Nephron progenitor cell (in vitro differentiated cells): ENCODE measurements around the gene CMTM6.
"Not testable (repeated sequence)": the region's sequence is repeated elsewhere in the genome, so short reads cannot be mapped to it uniquely, and the experiment has no call there.

Experiments used
- DNase-seq: peaks from one replicate; pipeline ENCODE4 v3.0.0; 2021
- H3K27ac Mint-ChIP-seq: 2 replicates; pipeline ENCODE4 v1.8.0; 2021; ENCODE audit warnings: mild to moderate bottlenecking, moderate library complexity, mixed read lengths
- H3K27me3 Mint-ChIP-seq: 2 replicates; pipeline ENCODE4 v1.8.0; 2021; ENCODE audit warnings: mild to moderate bottlenecking, low read depth, mixed read lengths; ENCODE audit not compliant: poor library complexity
- H3K36me3 Mint-ChIP-seq: 2 replicates; pipeline ENCODE4 v1.8.0; 2021; ENCODE audit warnings: low read depth, mixed read lengths
- H3K4me1 Mint-ChIP-seq: 2 replicates; pipeline ENCODE4 v1.8.0; 2021; ENCODE audit warnings: mixed read lengths
- H3K4me3 Mint-ChIP-seq: 2 replicates; pipeline ENCODE4 v1.8.0; 2021; ENCODE audit warnings: mild to moderate bottlenecking, moderate library complexity, mixed read lengths
- H3K9me3 Mint-ChIP-seq: 2 replicates; pipeline ENCODE4 v1.8.0; 2021; ENCODE audit warnings: mild to moderate bottlenecking, moderate library complexity, mixed read lengths
- TF ChIP-seq, protein P1 (sequence below): fragments of 200-600 bp; sonication (generic); IDR thresholded peaks from 2 replicates; pipeline ENCODE4 v1.5.0; 2021; ENCODE audit warnings: antibody characterized with exemption

The CMTM6 gene

DNA sequence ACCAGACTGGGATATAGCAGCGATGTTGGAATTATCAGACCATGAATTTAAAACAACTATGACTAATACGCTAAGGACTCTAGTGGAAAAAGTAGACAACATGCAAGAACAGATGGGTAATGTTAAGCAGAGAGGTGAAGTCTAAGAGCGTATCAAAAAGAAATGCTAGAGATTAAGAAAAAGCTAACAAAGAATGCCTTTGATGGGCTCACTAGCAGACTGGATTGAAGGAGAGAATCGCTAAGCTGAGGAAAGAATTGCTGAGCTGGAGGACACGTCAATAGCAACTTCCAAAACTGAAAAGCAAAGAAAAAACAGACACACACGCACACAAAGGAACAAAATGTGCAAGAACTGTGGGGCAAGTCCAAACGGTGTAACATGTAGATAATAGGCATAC is 20.0 kb upstream of the CMTM6 start:
- peaks cover 6% of the 10 kb centered on the region for H3K9me3 Mint-ChIP-seq
- H3K36me3 Mint-ChIP-seq = peaks cover 78% of the 10 kb centered on the region
- no peak overlapping the region for H3K4me3 Mint-ChIP-seq
- no peak overlapping the region for H3K27ac Mint-ChIP-seq
- DNase-seq = no peak
- H3K27me3 Mint-ChIP-seq = peaks cover 7% of the 10 kb centered on the region
- H3K4me1 Mint-ChIP-seq = no peaks in the 10 kb centered on the region
- TF ChIP-seq, protein P1, sequence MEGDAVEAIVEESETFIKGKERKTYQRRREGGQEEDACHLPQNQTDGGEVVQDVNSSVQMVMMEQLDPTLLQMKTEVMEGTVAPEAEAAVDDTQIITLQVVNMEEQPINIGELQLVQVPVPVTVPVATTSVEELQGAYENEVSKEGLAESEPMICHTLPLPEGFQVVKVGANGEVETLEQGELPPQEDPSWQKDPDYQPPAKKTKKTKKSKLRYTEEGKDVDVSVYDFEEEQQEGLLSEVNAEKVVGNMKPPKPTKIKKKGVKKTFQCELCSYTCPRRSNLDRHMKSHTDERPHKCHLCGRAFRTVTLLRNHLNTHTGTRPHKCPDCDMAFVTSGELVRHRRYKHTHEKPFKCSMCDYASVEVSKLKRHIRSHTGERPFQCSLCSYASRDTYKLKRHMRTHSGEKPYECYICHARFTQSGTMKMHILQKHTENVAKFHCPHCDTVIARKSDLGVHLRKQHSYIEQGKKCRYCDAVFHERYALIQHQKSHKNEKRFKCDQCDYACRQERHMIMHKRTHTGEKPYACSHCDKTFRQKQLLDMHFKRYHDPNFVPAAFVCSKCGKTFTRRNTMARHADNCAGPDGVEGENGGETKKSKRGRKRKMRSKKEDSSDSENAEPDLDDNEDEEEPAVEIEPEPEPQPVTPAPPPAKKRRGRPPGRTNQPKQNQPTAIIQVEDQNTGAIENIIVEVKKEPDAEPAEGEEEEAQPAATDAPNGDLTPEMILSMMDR = no peak

DNA sequence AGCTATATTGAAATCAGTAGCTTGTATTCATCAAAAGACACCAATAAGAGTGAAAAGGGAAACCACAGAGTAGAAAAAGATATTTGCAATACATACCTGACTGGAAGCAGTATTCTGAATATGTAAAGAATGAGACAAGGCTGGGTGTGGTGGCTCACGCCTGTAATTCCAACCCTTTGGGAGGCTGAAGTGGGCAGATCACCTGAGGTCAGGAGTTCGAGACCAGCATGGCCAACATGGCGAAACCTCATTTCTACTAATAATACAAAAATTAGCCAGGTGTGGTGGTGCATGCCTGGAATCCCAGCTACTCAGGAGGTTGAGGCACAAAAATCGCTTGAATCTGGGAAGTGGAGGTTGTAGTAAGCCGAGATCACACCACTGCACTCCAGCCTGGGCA is 16.3 kb upstream of the CMTM6 start:
- H3K27me3 Mint-ChIP-seq, H3K4me1 Mint-ChIP-seq, DNase-seq, H3K27ac Mint-ChIP-seq, H3K4me3 Mint-ChIP-seq, H3K9me3 Mint-ChIP-seq: not testable (repeated sequence)
- H3K36me3 Mint-ChIP-seq = peaks cover 47% of the 10 kb centered on the region

DNA sequence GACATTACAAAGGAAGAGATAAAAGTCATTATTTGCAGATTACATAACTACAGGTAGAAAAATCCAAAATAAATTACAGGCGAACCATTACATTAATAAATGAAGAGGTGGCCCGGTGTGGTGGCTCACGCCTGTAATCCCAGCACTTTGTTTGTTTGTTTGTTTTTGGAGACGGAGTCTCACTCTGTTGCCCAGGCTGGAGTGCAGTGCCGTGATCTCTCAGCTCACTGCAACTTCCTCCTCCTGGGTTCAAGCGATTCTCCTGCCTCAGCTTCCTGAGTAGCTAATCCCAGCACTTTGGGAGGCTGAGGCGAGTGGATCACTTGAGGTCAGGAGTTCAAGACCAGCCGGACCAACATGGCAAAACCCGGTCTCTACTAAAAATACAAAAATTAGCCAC is 14.1 kb upstream of the CMTM6 start:
- H3K27me3 Mint-ChIP-seq, H3K9me3 Mint-ChIP-seq, DNase-seq, H3K4me3 Mint-ChIP-seq, H3K4me1 Mint-ChIP-seq: not testable (repeated sequence)
- peak overlapping the region; percentile 48 for H3K27ac Mint-ChIP-seq
- H3K36me3 Mint-ChIP-seq = peaks cover 27% of the 10 kb centered on the region

DNA sequence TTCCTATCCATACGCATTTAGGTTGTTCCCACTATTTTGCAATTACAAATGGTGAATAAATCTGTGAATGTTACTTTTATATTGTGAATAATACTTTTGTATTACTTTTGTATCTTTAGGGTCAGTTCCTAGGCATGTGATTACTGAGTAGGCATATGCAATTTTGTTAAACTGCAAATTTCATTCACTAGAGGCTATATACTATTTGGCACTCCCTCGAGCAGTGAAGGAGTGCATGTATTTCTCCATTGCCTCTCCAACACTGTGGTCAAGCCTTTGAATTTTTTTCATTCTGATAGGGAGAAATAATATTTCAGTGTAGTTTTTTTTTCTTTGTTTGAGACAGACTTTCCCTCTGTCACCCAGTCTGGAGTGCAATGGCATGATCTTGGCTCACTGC is 8.4 kb upstream of the CMTM6 start:
- Mint-ChIP-seq H3K36me3 (no peaks in the 10 kb centered on the region), H3K27me3 (no peaks in the 10 kb centered on the region), H3K4me1 (no peaks in the 10 kb centered on the region), H3K4me3 (no peak overlapping the region), H3K27ac (no peak overlapping the region), H3K9me3 (no peaks in the 10 kb centered on the region)
- no peak for DNase-seq
- TF ChIP-seq, protein P1 = no peak

DNA sequence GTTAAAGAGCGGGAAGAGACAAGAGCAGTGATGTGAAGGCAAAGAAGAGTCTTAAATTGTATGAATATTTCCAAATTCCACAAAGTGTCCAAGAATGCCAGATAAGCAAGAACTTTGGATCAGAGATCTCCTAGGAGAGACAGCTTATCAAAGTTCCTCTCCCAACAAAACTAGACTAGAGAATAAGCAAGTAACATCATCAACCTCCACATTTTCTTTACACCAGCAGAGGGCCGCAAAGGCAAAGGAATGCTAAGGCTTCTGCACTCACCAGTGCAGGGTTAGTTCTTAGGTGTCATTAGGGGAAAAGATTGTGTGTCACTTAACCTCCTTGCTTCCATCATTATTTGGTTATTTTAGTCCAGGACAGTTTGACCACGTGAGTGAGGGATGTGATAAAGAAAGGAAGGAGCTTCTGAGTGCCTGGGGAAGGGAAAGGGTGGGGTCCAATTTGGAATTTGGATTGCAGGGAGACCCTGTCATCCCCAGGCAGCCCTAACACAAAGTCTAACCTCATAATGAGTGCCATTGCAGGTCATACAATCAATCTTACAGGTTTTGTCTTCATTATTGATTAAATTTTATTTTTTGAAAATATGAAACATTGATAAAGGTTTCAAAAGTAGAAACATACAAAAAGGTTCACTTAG is 7.5 kb upstream of the CMTM6 start:
- no peaks in the 10 kb centered on the region for H3K4me1 Mint-ChIP-seq
- peak; percentile 61 for DNase-seq
- no peak overlapping the region for H3K27ac Mint-ChIP-seq
- H3K9me3 Mint-ChIP-seq = no peaks in the 10 kb centered on the region
- no peaks in the 10 kb centered on the region for H3K36me3 Mint-ChIP-seq
- H3K27me3 Mint-ChIP-seq = no peaks in the 10 kb centered on the region
- TF ChIP-seq, protein P1 = peak; percentile 76
- no peak overlapping the region for H3K4me3 Mint-ChIP-seq

DNA sequence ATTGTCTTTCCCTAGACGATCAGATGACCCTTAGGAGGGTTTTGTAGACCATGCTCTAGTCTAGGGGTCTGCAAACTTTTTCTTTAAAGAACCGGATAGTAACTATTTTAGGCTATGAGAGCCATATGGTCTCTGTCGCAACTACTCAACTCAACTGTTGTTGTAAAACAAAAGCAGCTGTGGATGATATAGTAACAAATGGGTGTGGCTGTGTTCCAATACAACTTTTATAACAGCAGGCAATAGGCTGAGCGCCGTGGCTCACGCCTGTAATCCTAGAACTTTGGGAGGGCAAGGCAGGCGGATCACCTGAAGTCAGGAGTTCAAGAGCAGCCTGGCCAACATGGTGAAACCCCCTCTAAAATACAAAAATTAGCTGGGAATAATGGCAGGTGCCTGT is 6.1 kb upstream of the CMTM6 start:
- TF ChIP-seq, protein P1 = no peak
- DNase-seq = no peak
- H3K27me3 Mint-ChIP-seq = peaks cover 5% of the 10 kb centered on the region
- H3K4me1 Mint-ChIP-seq = no peaks in the 10 kb centered on the region
- H3K27ac Mint-ChIP-seq = no peak overlapping the region
- H3K4me3 Mint-ChIP-seq = no peak overlapping the region
- no peaks in the 10 kb centered on the region for H3K36me3 Mint-ChIP-seq
- H3K9me3 Mint-ChIP-seq = no peaks in the 10 kb centered on the region

DNA sequence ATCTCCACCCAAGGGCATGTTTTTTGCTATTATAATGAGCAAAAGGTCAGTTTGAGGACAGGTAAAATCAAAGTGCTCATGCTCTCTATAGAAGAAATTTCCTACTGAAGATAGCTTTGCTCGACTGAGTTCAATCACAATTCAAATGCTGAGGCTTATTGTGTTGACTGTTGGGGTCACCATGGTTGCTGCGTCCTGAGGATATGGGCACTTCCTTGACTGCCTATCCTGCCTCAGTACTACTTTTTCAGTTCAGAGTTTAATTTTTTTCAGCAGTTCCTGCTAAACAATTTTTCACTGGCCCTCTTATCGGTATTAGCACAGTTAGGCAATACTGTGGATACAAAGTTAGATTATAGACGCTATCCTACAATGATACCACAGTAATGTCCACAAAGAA is 3.8 kb upstream of the CMTM6 start:
- H3K27ac Mint-ChIP-seq = no peak overlapping the region
- DNase-seq = no peak
- peaks cover 12% of the 10 kb centered on the region for H3K4me1 Mint-ChIP-seq
- TF ChIP-seq, protein P1 = no peak
- H3K27me3 Mint-ChIP-seq = peaks cover 5% of the 10 kb centered on the region
- H3K4me3 Mint-ChIP-seq = no peak overlapping the region
- no peaks in the 10 kb centered on the region for H3K9me3 Mint-ChIP-seq
- H3K36me3 Mint-ChIP-seq = no peaks in the 10 kb centered on the region
